HepG2 (cell line): ENCODE data around the gene KLHL17. TPM values are rescaled to one million over a fixed set of nuclear protein-coding genes. Genes with fewer than 3 reads are reported as not detected.

ENCODE experiments used
- ATAC-seq: fragments of 200-7000 bp; cut with Tn5 transposase; 3 replicates; pipeline ENCODE4 v1.9.1; 2020; ENCODE audit warnings: mild to moderate bottlenecking, moderate library complexity
- BruUV-seq: library from RNA; stranded (reverse); fragments of 400-500 nt; replicated peaks from 2 replicates; lab custom pipeline; 2021; lab: Mats Ljungman, UMichigan
- CTCF ChIA-PET: fragments of 300-600 bp; formaldehyde crosslinking; extraction: SDS; loops from one replicate; lab custom pipeline; 2021; ENCODE audit warnings: low total read pairs, inconsistent platforms, low intra/inter-chr PET ratio; lab: Yijun Ruan, JAX
- POLR2A ChIA-PET: fragments of 350-600 bp; sonication (Branson Sonifier 250); formaldehyde crosslinking; loops from one replicate; lab custom pipeline; 2020; ENCODE audit warnings: antibody characterized with exemption, inconsistent platforms; lab: Yijun Ruan, JAX
- DNase-seq: peaks from one replicate; pipeline ENCODE4 v3.0.0-alpha.2; 2015; ENCODE audit warnings: low spot score
- FAIRE-seq: peaks from 3 replicates; lab custom pipeline; 2011; peaks lifted over from hg19 to GRCh38; lab: Jason Lieb, UNC
- H2AFZ ChIP-seq: one replicate; pipeline ENCODE4 v1.6.1; 2011; ENCODE audit warnings: low read length, inconsistent platforms
- H3K27ac ChIP-seq: fragments of 300-600 bp; 3 replicates; pipeline ENCODE4 v1.8.0; 2011; ENCODE audit warnings: mixed run types, mild to moderate bottlenecking, mixed read lengths, low read length, inconsistent platforms; ENCODE audit not compliant: insufficient read depth; ENCODE audit errors: extremely low read length
- H3K27me3 ChIP-seq, 2 experiments: fragments of 200-600 bp in 1 of 2; 2 replicates in 1 of 2; 3 replicates in 1 of 2; pipeline versions ENCODE4 v1.6.0 to v1.8.0; 2011; ENCODE audit warnings: low read length in 2 of 2, mild to moderate bottlenecking in 2 of 2, moderate library complexity in 2 of 2, inconsistent platforms in 1 of 2; ENCODE audit not compliant: insufficient read depth in 2 of 2, control insufficient read depth in 1 of 2
- H3K36me3 ChIP-seq, 2 experiments: fragments of 200-600 bp in 1 of 2; replicated peaks in 1 of 2; 2 replicates in 1 of 2; 3 replicates in 1 of 2; pipeline versions ENCODE4 v1.5.1 to v1.8.0; 2011; ENCODE audit warnings: low read length in 2 of 2, inconsistent platforms in 1 of 2; ENCODE audit not compliant: insufficient read depth in 2 of 2, control insufficient read depth in 1 of 2
- H3K4me1 ChIP-seq: 2 replicates; pipeline ENCODE4 v1.5.1; 2012; ENCODE audit warnings: low read length, inconsistent platforms; ENCODE audit not compliant: insufficient read depth
- H3K4me2 ChIP-seq: 2 replicates; pipeline ENCODE4 v1.6.0; 2011; ENCODE audit warnings: low read depth, low read length, inconsistent platforms
- H3K4me3 ChIP-seq, 3 experiments: fragments of 200-600 bp in 1 of 3; sonication (generic), shearing (Covaris generic) in 1 of 3; replicated peaks in 1 of 3; 2 replicates each; pipeline ENCODE4 v1.5.1; 2011 to 2016; ENCODE audit warnings: low read length in 3 of 3, inconsistent platforms in 2 of 3, low read depth in 2 of 3, mild to moderate bottlenecking in 2 of 3, control low read depth in 1 of 3, mixed read lengths in 1 of 3; ENCODE audit not compliant: insufficient read depth in 1 of 3
- H3K79me2 ChIP-seq: one replicate; pipeline ENCODE4 v1.6.1; 2011; ENCODE audit warnings: low read length, inconsistent platforms; ENCODE audit not compliant: insufficient read depth
- H3K9ac ChIP-seq: 2 replicates; pipeline ENCODE4 v1.6.0; 2011; ENCODE audit warnings: mild to moderate bottlenecking, low read depth, low read length, inconsistent platforms; ENCODE audit not compliant: insufficient read depth
- H3K9me3 ChIP-seq: 2 replicates; pipeline ENCODE4 v1.5.1; 2012; ENCODE audit warnings: mild to moderate bottlenecking, low read length
- H4K20me1 ChIP-seq: 2 replicates; pipeline ENCODE4 v1.6.0; 2011; ENCODE audit warnings: inconsistent platforms, mild to moderate bottlenecking, low read length, moderate library complexity; ENCODE audit not compliant: insufficient read depth
- POLR2A ChIP-seq, 2 experiments: IDR thresholded peaks; 2 replicates each; pipeline ENCODE4 v1.6.1; 2011; ENCODE audit warnings: low read depth in 2 of 2, low read length in 2 of 2, mild to moderate bottlenecking in 1 of 2, moderate library complexity in 1 of 2; ENCODE audit not compliant: insufficient read depth in 1 of 2
- RBM22 ChIP-seq: fragments of 200-400 bp; formaldehyde crosslinking; optimal IDR thresholded peaks from 2 replicates; pipeline ENCODE3; 2017; ENCODE audit warnings: mild to moderate bottlenecking, low read length, moderate library complexity
- STAT5B ChIP-seq: sonication (generic); formaldehyde crosslinking; IDR thresholded peaks from 2 replicates; pipeline ENCODE4 v1.4.0; 2020; ENCODE audit warnings: missing genetic modification reagents
- WGBS: methylation state at CpG from one replicate; pipeline ENCODE4 v1.1.6; 2017; ENCODE audit warnings: low lambda C conversion rate; 5-methylcytosine and 5-hydroxymethylcytosine counted together
- in situ Hi-C: cut with HindIII; loops from 2 replicates; pipeline ENCODE4 v1.10.0; 2017; ENCODE audit warnings: low pct_unique_long_range_greater_than_20kb; ENCODE audit not compliant: extremely low pct_ligation_motif_present
- intact Hi-C: fragments of 100-400 bp; cut with micrococcal nuclease; formaldehyde crosslinking; loops from one replicate; pipeline ENCODE4 v1.10.0; 2022; ENCODE audit not compliant: unreplicated experiment
- polyA plus RNA-seq, 8 experiments: library from polyadenylated mRNA; depleted of rRNA in 3 of 8; stranded (reverse) in 7 of 8; unstranded in 1 of 8; fragments of >200 nt; fragmentation: Illumina TruSeq in 4 of 8; extraction: Trizol in 4 of 8; gene quantifications; 2 replicates each; pipeline versions ENCODE4 v1.2.1 to v1.2.3, GENCODE V29; 2011 to 2016; ENCODE audit warnings: low read depth in 4 of 8, missing spikeins in 1 of 8, mixed read lengths in 1 of 8; ENCODE audit not compliant: insufficient read depth in 1 of 8
- total RNA-seq, 5 experiments: library from RNA; depleted of rRNA; stranded (reverse); fragments of >200 nt; fragmentation: Illumina TruSeq; extraction: Trizol; gene quantifications; 2 replicates each; pipeline ENCODE4 v1.2.3, GENCODE V29; 2016; ENCODE audit warnings: low read depth in 1 of 5

KLHL17 gene
- total and polyA plus RNA-seq, 2 of the 13 experiments (the other 11 are each of a cell fraction or from before 2014, with no cell fraction given) = 9.3 to 24.7 TPM

DNA sequence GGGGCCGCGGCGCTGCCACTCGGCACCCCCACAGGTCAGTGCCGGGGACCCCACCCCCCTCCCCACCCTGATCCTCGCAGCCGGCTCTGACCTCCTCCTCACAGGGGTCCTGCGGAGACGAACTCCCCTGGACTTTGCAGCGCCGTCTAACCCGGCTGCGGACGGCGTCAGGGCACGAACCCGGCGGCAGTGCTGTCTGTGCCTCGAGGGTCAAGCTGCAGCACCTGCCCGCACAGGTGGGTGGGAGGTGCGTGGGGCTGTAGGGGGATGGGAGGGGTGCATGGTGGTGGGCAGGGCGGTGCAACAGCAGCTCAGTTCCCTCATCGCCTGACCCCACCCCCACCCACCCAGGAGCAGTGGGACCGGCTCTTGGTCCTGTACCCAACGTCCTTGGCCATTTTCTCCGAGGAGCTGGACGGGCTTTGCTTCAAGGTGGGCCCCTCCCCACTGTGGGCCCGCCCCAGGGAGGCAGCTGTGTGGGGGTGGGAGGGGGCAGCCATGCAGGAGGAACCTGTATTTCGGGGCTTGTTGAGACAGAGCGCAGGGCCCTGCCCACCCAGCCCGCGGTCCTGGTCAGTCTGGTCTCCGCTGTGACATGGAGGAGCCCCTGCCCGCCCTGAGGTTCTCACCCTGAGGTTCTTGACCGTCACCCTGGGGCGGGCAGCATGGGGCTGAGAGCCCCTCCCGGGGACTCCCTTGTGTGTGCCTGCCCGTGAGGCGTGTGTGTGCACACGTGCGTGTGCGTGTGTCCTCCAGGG, 10.8 kb downstream of the KLHL17 start:
- H3K9me3 ChIP-seq = no peaks in the 10 kb centered on the region
- no peaks in the 10 kb centered on the region for H3K79me2 ChIP-seq
- H2AFZ ChIP-seq = no peak overlapping the region
- H3K36me3 ChIP-seq = no peaks in the 10 kb centered on the region
- ATAC-seq (no peak), DNase-seq (no peak), FAIRE-seq (no peak)
- H3K4me1 ChIP-seq = peaks cover 24% of the 10 kb centered on the region
- BruUV-seq = no TSS peak
- ChIA-PET CTCF (no interaction called here), POLR2A (no interaction called here)
- H3K27ac ChIP-seq = no peak overlapping the region
- H4K20me1 ChIP-seq = no peaks in the 10 kb centered on the region
- H3K4me2 ChIP-seq = no peak overlapping the region
- in situ Hi-C loops (no loop called here), intact Hi-C loops (no loop called here)
- no peaks in the 10 kb centered on the region; a peak in 1 of 5 replicates for H3K27me3 ChIP-seq
- H3K4me3 ChIP-seq = no peak overlapping the region
- 94% methylated on average over 18 of the region's 42 CpGs for WGBS
- TF ChIP-seq POLR2A (IDR thresholded peaks at IDR 0.05; ENCODE audit: insufficient read depth in 1 of 2, low read depth in 2 of 2, low read length in 2 of 2) (peak in 1 of 2 experiments; percentile 14; a peak in 1 of 4 replicates), STAT5B (CRISPR knock-in tag) (no peak)
- H3K9ac ChIP-seq = no peak overlapping the region

DNA sequence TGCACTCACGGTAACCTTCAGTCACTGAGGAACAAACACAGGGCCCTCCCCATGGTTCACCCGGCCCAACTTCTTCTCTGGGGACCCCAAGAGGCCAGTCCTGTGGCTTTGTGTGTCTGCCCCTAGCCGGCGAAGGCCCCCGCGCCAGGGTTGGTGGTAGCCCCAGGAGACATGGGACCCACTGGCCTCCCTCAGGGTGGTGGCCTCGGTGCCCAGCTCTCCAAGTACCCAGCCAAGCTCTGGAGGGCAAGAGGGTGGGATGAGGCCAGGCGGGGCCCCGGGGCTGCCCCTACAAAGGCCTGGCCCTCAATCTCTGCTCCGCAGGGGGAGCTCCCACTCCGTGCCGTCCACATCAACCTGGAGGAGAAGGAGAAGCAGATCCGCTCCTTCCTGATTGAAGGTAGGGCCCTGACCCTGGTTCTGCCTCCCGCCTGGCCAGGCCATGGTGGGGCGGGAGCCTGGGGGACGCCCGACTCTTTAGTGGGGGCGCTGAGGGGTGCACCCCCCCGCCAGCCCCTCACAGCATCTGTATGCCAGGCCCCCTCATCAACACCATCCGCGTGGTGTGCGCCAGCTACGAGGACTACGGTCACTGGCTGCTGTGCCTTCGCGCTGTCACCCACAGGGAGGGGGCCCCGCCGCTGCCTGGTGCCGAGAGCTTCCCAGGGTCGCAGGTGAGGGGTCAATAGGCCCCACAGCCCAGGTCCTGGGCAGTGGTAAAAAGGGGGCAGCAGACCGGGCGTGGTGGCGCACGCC, 11.5 kb downstream of the KLHL17 start:
- H3K4me3 ChIP-seq = no peak overlapping the region
- H3K27me3 ChIP-seq = no peaks in the 10 kb centered on the region; a peak in 1 of 5 replicates
- in situ Hi-C loops = no loop called here
- peaks cover 25% of the 10 kb centered on the region for H3K4me1 ChIP-seq
- no peaks in the 10 kb centered on the region for H3K9me3 ChIP-seq
- ATAC-seq = no peak
- BruUV-seq = no TSS peak
- FAIRE-seq = no peak
- H2AFZ ChIP-seq = no peak overlapping the region
- H3K27ac ChIP-seq = no peak overlapping the region
- intact Hi-C loops = no loop called here
- no peak for DNase-seq
- ChIA-PET CTCF (no interaction called here), POLR2A (no interaction called here)
- TF ChIP-seq POLR2A (IDR thresholded peaks at IDR 0.05; ENCODE audit: insufficient read depth in 1 of 2, low read depth in 2 of 2, low read length in 2 of 2) = 0 out of 4 replicates have a peak, but pooled peaks of 1 of the 2 experiments have one; percentile 4
- TF ChIP-seq RBM22 = no peak
- H3K9ac ChIP-seq = no peak overlapping the region
- no peaks in the 10 kb centered on the region for H3K79me2 ChIP-seq
- 93% methylated on average over 7 of the region's 34 CpGs for WGBS
- no peaks in the 10 kb centered on the region for H3K36me3 ChIP-seq
- no peak overlapping the region for H3K4me2 ChIP-seq
- H4K20me1 ChIP-seq = no peaks in the 10 kb centered on the region
